ENCODE measurements around the gene PLA2G4A.

PLA2G4A gene

DNA sequence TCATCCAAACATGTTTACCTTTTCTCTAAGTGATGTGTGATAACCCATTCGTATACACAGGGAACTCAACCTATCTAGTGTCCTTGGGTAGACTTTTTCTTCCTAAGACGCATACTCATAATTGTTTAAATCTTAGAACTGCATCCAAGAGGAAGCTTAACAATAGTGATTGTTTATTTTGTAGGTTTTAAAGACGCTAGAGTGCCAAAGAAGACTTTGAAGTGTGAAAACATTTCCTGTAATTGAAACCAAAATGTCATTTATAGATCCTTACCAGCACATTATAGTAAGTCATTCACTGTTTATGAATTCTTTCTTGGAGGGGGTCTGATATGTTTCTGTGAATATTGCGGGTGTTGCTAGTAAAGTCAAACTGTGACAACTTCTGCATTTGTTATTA lies 25.4 kb downstream of the PLA2G4A start:
- no peaks in the 10 kb centered on the region for H3K27me3 ChIP-seq (ENCODE audit: control insufficient read depth, insufficient read depth, low read length)
- H3K27ac ChIP-seq (ENCODE audit: low read length) = no peak overlapping the region
- no peak overlapping the region for H3K4me3 ChIP-seq (ENCODE audit: low read length)
- no peak overlapping the region for H3K9ac ChIP-seq (ENCODE audit: low read length)
- H3K4me1 ChIP-seq (ENCODE audit: control insufficient read depth, low read depth, low read length) = no peaks in the 10 kb centered on the region
- no peaks in the 10 kb centered on the region for H3K9me3 ChIP-seq (ENCODE audit: control insufficient read depth, low read depth, low read length)
- no peaks in the 10 kb centered on the region for H3K36me3 ChIP-seq (ENCODE audit: control insufficient read depth, low read depth, low read length)

DNA sequence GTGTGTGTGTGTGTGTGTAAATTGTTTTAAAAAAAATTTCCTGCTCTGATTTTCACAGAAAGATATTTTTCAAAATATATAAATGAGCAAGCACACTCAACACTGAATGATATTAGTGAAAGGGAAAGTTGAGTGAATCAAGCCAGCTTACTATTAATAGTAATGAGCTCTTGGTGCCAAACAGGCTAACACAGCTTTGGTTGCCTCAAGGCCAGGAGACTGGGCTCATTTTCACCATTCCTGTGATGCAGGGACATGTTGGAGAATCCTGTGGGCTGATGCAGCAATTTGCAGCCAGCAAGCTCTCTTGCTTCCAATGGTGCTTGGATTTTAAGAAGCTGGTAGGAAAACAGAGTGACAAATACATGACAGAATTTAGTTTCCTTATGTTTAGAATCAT lies 30.2 kb downstream of the PLA2G4A start:
- no peaks in the 10 kb centered on the region for H3K4me1 ChIP-seq (ENCODE audit: control insufficient read depth, low read depth, low read length)
- H3K27me3 ChIP-seq (ENCODE audit: control insufficient read depth, insufficient read depth, low read length) = no peaks in the 10 kb centered on the region
- H3K9me3 ChIP-seq (ENCODE audit: control insufficient read depth, low read depth, low read length) = no peaks in the 10 kb centered on the region
- H3K9ac ChIP-seq (ENCODE audit: low read length) = no peak overlapping the region
- H3K36me3 ChIP-seq (ENCODE audit: control insufficient read depth, low read depth, low read length) = no peaks in the 10 kb centered on the region
- H3K4me3 ChIP-seq (ENCODE audit: low read length) = no peak overlapping the region
- H3K27ac ChIP-seq (ENCODE audit: low read length) = no peak overlapping the region

DNA sequence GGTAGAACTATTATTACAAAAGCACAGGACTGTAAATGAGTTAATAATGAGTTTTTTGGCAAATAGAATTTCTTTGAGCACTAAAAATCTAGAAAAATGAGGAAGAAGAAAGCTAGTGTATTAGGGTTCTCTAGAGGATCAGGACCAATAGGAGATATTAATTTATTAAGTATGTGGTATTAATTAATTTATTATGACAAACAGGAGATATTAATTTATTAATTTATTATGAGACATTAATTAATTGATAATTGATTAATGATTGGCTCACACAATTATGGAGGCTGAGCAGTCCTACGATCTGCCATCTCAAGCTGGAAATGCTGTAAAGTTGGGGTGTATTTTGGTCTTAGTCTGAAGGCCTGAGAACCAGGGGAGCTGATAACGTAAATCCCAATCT lies 31.2 kb downstream of the PLA2G4A start:
- Histone ChIP-seq H3K9ac (ENCODE audit: low read length) (no peak overlapping the region), H3K4me1 (ENCODE audit: control insufficient read depth, low read depth, low read length) (no peaks in the 10 kb centered on the region), H3K27me3 (ENCODE audit: control insufficient read depth, insufficient read depth, low read length) (no peaks in the 10 kb centered on the region), H3K9me3 (ENCODE audit: control insufficient read depth, low read depth, low read length) (no peaks in the 10 kb centered on the region), H3K27ac (ENCODE audit: low read length) (no peak overlapping the region), H3K36me3 (ENCODE audit: control insufficient read depth, low read depth, low read length) (no peaks in the 10 kb centered on the region), H3K4me3 (ENCODE audit: low read length) (no peak overlapping the region)

DNA sequence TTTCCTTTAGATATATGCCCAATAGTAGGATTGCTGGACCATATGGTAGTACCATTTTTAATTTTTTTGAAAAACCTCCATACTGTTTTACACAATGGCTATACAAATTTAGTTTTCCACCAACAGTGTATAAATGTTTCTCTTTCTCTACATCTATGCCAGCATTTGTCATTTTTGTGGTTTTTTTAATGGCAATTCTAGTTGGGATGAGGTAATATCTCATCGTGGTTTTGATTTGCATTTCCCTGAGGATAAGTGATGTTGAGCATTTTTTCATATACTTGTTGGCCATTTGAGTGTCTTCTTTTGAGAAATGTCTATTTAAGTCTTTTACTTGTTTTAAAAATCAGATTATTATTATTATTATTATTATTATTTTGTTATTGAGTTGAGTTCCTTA lies 35.5 kb downstream of the PLA2G4A start:
- no peaks in the 10 kb centered on the region for H3K36me3 ChIP-seq (ENCODE audit: control insufficient read depth, low read depth, low read length)
- no peak overlapping the region for H3K27ac ChIP-seq (ENCODE audit: low read length)
- no peaks in the 10 kb centered on the region for H3K4me1 ChIP-seq (ENCODE audit: control insufficient read depth, low read depth, low read length)
- no peaks in the 10 kb centered on the region for H3K27me3 ChIP-seq (ENCODE audit: control insufficient read depth, insufficient read depth, low read length)
- no peak overlapping the region for H3K4me3 ChIP-seq (ENCODE audit: low read length)
- no peaks in the 10 kb centered on the region for H3K9me3 ChIP-seq (ENCODE audit: control insufficient read depth, low read depth, low read length)
- no peak overlapping the region for H3K9ac ChIP-seq (ENCODE audit: low read length)

DNA sequence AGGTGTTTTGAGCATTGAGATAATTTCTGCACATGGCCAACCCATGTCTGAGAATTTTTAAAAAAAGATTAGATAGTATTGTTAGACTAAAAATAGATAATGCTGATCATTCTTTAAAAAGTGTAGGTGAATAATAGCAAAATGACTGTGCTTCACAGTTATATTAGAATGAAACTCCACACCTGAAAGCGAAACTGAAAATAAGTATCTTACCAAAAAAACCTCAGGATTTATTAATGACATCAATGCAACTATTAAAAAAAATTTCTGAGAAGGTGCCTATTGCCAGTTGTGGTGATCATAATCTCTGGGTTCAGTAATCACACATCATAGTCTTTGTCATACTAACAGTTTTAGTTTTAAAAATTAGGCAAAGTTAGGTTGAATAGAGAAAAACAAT lies 36.5 kb downstream of the PLA2G4A start:
- no peak overlapping the region for H3K9ac ChIP-seq (ENCODE audit: low read length)
- no peaks in the 10 kb centered on the region for H3K27me3 ChIP-seq (ENCODE audit: control insufficient read depth, insufficient read depth, low read length)
- H3K4me1 ChIP-seq (ENCODE audit: control insufficient read depth, low read depth, low read length) = no peaks in the 10 kb centered on the region
- H3K4me3 ChIP-seq (ENCODE audit: low read length) = no peak overlapping the region
- no peaks in the 10 kb centered on the region for H3K9me3 ChIP-seq (ENCODE audit: control insufficient read depth, low read depth, low read length)
- no peak overlapping the region for H3K27ac ChIP-seq (ENCODE audit: low read length)
- no peaks in the 10 kb centered on the region for H3K36me3 ChIP-seq (ENCODE audit: control insufficient read depth, low read depth, low read length)

DNA sequence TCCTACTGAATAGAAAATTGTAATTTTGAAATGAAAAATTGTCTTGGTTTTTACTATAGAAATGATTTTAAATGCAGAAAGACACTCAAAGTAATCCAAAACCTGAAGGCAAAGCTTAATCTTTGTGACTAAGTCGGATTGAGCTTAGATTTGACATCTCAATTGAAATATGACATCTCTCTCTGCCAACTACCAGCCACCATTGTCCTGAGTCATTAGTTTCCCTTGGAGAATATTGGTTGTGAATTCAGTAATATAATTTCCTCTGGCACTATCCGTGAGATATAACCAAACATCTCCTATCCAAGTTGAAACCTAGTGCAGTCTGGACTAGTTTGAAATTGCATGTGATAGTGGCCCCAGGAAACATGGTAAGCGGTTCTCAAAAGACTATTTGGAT lies 37.1 kb downstream of the PLA2G4A start:
- Histone ChIP-seq H3K4me3 (ENCODE audit: low read length) (no peak overlapping the region), H3K27ac (ENCODE audit: low read length) (no peak overlapping the region), H3K9ac (ENCODE audit: low read length) (no peak overlapping the region), H3K27me3 (ENCODE audit: control insufficient read depth, insufficient read depth, low read length) (no peaks in the 10 kb centered on the region), H3K9me3 (ENCODE audit: control insufficient read depth, low read depth, low read length) (no peaks in the 10 kb centered on the region), H3K4me1 (ENCODE audit: control insufficient read depth, low read depth, low read length) (no peaks in the 10 kb centered on the region), H3K36me3 (ENCODE audit: control insufficient read depth, low read depth, low read length) (no peaks in the 10 kb centered on the region)

DNA sequence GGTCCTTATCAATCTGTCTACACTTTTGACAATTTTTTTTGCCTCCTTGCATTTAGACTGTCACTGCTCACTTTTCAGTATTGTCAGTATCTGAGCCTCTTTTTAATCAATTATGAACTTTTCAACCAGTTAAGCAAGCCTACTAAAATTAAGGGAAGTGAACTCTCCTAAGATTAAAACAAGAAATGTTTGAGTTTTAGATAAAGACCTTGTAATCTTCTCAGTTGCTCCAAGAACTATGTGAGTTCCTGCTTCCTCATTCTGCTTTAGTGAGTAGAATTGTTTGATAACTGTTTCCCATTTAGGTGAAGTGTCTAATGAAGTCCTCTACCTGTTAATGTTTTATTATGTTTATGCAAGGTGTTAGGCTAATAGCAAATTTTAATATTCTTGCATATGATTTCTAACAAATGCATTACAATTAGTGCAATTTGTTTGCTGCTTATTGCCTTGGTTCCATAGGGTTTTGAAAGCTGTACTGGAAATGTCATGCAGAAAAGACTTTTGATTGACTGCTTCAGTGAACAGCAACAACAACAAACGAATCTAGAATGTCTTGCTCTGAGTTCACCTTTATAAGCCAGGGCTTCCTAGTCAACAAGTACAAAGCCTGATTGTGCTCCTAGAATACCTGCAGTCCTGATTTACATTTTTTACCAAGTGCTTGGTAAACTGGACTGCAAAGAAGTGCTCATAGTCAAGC lies 40.9 kb downstream of the PLA2G4A start:
- Histone ChIP-seq H3K27me3 (ENCODE audit: control insufficient read depth, insufficient read depth, low read length) (no peaks in the 10 kb centered on the region), H3K4me3 (ENCODE audit: low read length) (no peak overlapping the region), H3K9ac (ENCODE audit: low read length) (no peak overlapping the region), H3K27ac (ENCODE audit: low read length) (no peak overlapping the region), H3K4me1 (ENCODE audit: control insufficient read depth, low read depth, low read length) (peaks cover 13% of the 10 kb centered on the region), H3K36me3 (ENCODE audit: control insufficient read depth, low read depth, low read length) (no peaks in the 10 kb centered on the region), H3K9me3 (ENCODE audit: control insufficient read depth, low read depth, low read length) (no peaks in the 10 kb centered on the region)

DNA sequence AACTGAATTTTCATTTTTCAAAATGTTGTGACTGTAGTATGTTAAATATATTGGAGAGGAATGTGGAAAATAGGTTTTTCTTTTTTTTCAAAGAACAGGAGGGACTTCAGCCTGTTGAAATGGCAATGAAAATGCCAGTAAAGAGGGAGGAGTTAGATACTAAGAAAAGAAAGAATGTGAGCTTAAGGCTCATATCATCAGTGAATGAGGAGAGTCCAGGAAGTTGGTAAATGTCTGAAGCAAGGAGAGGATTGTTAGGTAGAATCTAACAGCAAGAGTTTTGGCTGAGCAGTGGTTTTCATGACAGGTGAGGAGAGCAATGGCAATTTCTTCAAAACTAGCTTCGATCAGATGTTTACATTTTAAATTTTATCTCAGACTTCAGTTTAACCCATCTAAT lies 43.0 kb downstream of the PLA2G4A start:
- no peaks in the 10 kb centered on the region for H3K9me3 ChIP-seq (ENCODE audit: control insufficient read depth, low read depth, low read length)
- H3K9ac ChIP-seq (ENCODE audit: low read length) = no peak overlapping the region
- H3K27me3 ChIP-seq (ENCODE audit: control insufficient read depth, insufficient read depth, low read length) = no peaks in the 10 kb centered on the region
- no peaks in the 10 kb centered on the region for H3K36me3 ChIP-seq (ENCODE audit: control insufficient read depth, low read depth, low read length)
- H3K4me1 ChIP-seq (ENCODE audit: control insufficient read depth, low read depth, low read length) = peaks cover 16% of the 10 kb centered on the region
- H3K4me3 ChIP-seq (ENCODE audit: low read length) = no peak overlapping the region
- no peak overlapping the region for H3K27ac ChIP-seq (ENCODE audit: low read length)

DNA sequence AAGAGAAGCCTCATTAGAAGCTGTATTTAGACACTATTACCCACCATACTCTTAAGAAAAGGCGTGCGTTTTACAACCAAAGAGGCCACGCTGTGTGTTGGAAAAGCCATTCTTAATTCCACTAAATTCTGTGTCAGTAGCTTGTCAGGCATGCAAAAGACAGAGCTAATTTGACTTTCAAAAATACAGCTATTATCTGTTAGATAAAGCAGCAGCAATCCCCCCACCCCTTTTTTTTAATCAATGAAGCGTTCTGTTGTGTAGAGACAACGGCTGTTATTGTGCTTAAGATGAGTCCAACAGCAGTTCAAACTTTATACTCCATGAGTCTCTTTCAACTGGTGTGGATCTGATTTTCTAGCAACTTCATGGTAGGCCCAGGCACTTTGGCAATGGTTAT lies 43.5 kb downstream of the PLA2G4A start:
- H3K27me3 ChIP-seq (ENCODE audit: control insufficient read depth, insufficient read depth, low read length) = no peaks in the 10 kb centered on the region
- no peak overlapping the region for H3K4me3 ChIP-seq (ENCODE audit: low read length)
- peaks cover 16% of the 10 kb centered on the region for H3K4me1 ChIP-seq (ENCODE audit: control insufficient read depth, low read depth, low read length)
- H3K36me3 ChIP-seq (ENCODE audit: control insufficient read depth, low read depth, low read length) = no peaks in the 10 kb centered on the region
- H3K9ac ChIP-seq (ENCODE audit: low read length) = no peak overlapping the region
- H3K9me3 ChIP-seq (ENCODE audit: control insufficient read depth, low read depth, low read length) = no peaks in the 10 kb centered on the region
- no peak overlapping the region for H3K27ac ChIP-seq (ENCODE audit: low read length)

DNA sequence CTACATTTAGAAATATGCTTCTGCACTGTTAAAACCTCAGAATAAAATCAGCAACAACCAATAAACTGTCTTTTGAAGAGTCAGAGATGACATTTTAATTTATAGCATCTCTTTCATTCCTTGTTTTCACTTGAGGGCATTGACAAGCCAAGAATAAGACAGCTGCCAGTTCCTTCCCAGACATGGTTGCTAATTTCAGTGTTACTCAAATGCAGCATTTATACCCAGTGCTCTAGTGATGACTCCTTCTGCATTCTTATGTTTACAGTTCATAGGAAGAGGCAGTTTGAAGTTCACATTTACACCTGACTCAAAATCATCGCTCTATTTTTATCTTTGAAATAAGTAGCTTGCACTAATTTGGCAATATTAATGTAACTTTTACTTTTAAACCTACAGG lies 44.9 kb downstream of the PLA2G4A start:
- Histone ChIP-seq H3K27ac (ENCODE audit: low read length) (no peak overlapping the region), H3K27me3 (ENCODE audit: control insufficient read depth, insufficient read depth, low read length) (no peaks in the 10 kb centered on the region), H3K4me3 (ENCODE audit: low read length) (no peak overlapping the region), H3K4me1 (ENCODE audit: control insufficient read depth, low read depth, low read length) (peaks cover 16% of the 10 kb centered on the region), H3K9ac (ENCODE audit: low read length) (no peak overlapping the region), H3K36me3 (ENCODE audit: control insufficient read depth, low read depth, low read length) (no peaks in the 10 kb centered on the region), H3K9me3 (ENCODE audit: control insufficient read depth, low read depth, low read length) (no peaks in the 10 kb centered on the region)

DNA sequence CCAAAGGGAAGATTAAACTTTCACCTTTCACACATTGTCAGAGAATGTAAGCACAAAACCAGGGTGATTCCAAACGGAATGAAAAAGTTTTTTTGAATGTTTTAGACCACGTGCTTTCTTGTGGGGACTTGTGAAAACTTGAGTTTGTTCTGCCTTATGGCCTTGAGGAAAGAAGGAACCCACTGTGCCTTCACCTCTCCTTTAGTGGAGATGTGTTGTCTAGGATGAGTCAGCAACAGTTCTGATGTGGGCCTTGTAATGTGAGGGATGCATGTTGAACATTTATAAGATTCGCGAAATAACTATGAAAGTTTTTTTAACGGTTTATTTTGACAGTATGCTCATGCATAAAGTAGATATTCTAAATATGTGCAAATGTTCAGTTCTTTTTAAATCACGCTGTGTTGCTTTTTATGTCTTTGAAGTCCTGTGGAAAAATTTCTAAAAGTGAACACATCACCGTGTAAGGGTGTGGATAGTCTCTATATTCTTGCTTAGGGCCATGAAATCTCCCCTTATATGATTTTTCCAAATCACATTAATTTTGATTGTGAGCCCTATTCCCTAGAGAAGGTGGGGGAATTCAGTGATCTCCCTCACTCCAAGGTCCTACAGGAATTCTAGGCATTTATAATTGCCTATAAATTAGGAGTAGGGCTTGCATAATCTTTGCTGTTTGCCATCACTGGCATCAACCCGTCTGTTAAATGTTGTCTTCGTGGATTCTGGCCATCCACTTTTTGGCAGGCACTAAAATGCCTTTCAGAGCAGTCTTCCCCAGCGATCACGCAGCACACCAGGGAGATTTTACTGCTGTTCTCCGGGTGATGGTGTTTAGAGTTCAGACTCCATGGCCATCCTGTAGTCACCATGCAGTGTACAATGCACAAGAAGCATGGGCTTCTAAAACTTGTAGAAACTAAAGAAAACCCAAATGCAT lies 47.4 kb downstream of the PLA2G4A start:
- Histone ChIP-seq H3K4me1 (ENCODE audit: control insufficient read depth, low read depth, low read length) (peaks cover 16% of the 10 kb centered on the region), H3K36me3 (ENCODE audit: control insufficient read depth, low read depth, low read length) (no peaks in the 10 kb centered on the region), H3K9ac (ENCODE audit: low read length) (no peak overlapping the region), H3K9me3 (ENCODE audit: control insufficient read depth, low read depth, low read length) (no peaks in the 10 kb centered on the region), H3K27me3 (ENCODE audit: control insufficient read depth, insufficient read depth, low read length) (no peaks in the 10 kb centered on the region), H3K4me3 (ENCODE audit: low read length) (no peak overlapping the region), H3K27ac (ENCODE audit: low read length) (no peak overlapping the region)

DNA sequence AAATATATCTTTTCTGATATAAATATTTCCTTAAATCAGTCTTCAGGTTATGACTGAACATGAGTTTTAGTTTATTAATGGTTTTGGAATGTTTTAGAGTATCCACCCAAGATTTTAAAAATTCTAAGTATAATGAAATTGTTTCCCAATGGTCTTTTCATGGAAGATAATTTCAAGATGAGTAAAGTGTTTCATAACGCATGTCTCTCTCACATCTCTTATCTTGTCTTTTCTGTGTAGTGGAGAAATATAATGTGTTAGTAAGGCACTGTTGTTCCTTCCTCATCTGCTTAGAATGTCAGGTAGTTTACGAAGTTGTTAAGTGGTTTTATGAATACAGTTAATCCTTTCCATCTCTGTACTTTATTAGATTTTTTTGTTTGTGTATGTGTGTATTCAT lies 49.6 kb downstream of the PLA2G4A start:
- H3K9ac ChIP-seq (ENCODE audit: low read length) = no peak overlapping the region
- no peaks in the 10 kb centered on the region for H3K36me3 ChIP-seq (ENCODE audit: control insufficient read depth, low read depth, low read length)
- no peak overlapping the region for H3K27ac ChIP-seq (ENCODE audit: low read length)
- peaks cover 7% of the 10 kb centered on the region for H3K4me1 ChIP-seq (ENCODE audit: control insufficient read depth, low read depth, low read length)
- H3K27me3 ChIP-seq (ENCODE audit: control insufficient read depth, insufficient read depth, low read length) = no peaks in the 10 kb centered on the region
- H3K9me3 ChIP-seq (ENCODE audit: control insufficient read depth, low read depth, low read length) = no peaks in the 10 kb centered on the region
- H3K4me3 ChIP-seq (ENCODE audit: low read length) = no peak overlapping the region

Data from iPS-18a (cell line).